Brain pericyte (primary cell): ENCODE results near the gene CAPN11.
"Not testable (repeated sequence)": the region's sequence is repeated elsewhere in the genome, so short reads cannot be mapped to it uniquely, and the experiment has no call there.

Experiments used
- DNase-seq: peaks from one replicate; pipeline ENCODE4 v3.0.0-alpha.2; 2012; ENCODE audit warnings: low read depth, low spot score

The CAPN11 gene

DNA sequence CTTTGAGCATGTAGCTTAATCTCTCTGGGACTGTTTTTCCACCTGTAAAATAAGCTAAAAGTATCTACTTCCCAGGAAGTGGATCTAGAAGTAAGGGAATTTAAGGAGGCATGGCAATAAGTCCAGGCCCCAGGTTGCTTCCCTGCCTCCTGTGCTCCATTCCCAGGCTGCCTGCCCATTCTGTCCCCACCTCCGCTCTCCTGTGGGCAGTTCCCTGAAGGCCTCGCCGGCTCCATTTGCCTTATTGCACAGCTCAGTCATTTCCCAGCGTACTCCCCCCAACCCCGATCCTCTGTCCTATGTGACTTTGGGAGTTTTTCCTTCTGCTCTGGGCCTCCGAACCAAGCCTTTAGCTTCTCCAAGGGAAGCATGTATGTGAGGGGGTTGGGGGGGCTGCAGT is 69.4 kb downstream of the CAPN11 start:
- no peak for DNase-seq

DNA sequence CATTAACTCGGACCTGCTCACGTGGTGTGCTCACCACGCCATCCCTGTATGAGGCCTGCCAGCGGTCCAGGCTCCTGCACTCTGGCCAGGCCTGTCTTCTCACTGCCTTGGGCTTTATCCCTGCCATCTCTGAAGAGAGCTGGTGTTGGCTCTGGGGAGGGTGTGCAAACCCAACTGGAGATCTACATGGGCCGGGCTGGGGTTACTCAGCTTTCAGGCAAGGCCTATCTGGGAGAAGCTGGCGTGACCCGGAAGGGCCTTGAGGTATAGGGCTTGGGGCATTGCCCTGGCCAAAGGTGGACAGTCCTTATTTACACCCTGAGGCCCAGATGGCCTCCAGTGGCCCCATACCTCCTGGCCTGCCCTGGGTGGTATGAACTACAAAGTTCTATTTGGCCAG is 69.8 kb downstream of the CAPN11 start:
- DNase-seq: no peak

GRCh38 chr6:44228836-44229235 is 70.2 kb downstream of the CAPN11 start:
- no peak for DNase-seq

DNA sequence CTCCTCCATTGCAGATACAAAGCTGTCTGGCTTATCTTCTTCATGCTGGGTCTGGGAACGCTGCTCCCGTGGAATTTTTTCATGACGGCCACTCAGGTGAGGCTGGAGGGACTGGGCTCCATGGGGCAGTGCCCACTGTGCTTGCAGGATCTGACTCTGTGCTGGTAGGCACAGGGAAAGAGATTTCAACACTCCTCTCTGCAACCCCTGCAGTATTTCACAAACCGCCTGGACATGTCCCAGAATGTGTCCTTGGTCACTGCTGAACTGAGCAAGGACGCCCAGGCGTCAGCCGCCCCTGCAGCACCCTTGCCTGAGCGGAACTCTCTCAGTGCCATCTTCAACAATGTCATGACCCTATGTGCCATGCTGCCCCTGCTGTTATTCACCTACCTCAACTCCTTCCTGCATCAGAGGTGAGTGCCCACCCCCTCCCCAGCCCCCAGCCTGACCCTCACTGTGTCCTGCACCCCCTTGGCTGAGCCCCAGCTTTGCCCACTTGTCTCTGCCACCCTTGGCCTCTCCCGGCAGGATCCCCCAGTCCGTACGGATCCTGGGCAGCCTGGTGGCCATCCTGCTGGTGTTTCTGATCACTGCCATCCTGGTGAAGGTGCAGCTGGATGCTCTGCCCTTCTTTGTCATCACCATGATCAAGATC is 70.9 kb downstream of the CAPN11 start:
- no peak for DNase-seq

GRCh38 chr6:44230034-44230675 is 71.5 kb downstream of the CAPN11 start:
- no peak for DNase-seq

GRCh38 chr6:44231426-44231825 is 72.8 kb downstream of the CAPN11 start:
- DNase-seq: not testable (repeated sequence)

GRCh38 chr6:44232676-44233566 is 74.3 kb downstream of the CAPN11 start:
- DNase-seq: no peak

DNA sequence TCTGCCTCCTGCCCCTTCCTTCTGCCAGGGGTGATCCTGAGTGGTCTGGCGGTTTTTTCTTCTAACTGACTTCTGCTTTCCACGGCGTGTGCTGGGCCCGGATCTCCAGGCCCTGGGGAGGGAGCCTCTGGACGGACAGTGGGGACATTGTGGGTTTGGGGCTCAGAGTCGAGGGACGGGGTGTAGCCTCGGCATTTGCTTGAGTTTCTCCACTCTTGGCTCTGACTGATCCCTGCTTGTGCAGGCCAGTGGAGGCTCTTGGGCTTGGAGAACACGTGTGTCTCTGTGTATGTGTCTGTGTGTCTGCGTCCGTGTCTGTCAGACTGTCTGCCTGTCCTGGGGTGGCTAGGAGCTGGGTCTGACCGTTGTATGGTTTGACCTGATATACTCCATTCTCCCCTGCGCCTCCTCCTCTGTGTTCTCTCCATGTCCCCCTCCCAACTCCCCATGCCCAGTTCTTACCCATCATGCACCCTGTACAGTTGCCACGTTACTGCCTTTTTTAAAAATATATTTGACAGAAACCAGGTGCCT is 75.0 kb downstream of the CAPN11 start:
- no peak for DNase-seq
